ENCODE results near the gene SH3RF3.
A peak's percentile ranks its signal among the peaks of the same experiment; 100 is the strongest.
"Not testable (repeated sequence)": the region's sequence is repeated elsewhere in the genome, so short reads cannot be mapped to it uniquely, and the experiment has no call there.

The SH3RF3 gene

GRCh38 chr2:109128616-109129355 is at the start of gene SH3RF3:
Gene SH3RF3 (plus strand): TSS chr2:109129205.
- peak; percentile 64 for DNase-seq

GRCh38 chr2:109079590-109079989 is 49.4 kb upstream of the SH3RF3 start:
- DNase-seq = no peak

GRCh38 chr2:109080109-109080508 is 48.9 kb upstream of the SH3RF3 start:
- no peak for DNase-seq

GRCh38 chr2:109080757-109081156 is 48.2 kb upstream of the SH3RF3 start:
- no peak for DNase-seq

GRCh38 chr2:109081374-109081773 is 47.6 kb upstream of the SH3RF3 start:
- no peak for DNase-seq

DNA sequence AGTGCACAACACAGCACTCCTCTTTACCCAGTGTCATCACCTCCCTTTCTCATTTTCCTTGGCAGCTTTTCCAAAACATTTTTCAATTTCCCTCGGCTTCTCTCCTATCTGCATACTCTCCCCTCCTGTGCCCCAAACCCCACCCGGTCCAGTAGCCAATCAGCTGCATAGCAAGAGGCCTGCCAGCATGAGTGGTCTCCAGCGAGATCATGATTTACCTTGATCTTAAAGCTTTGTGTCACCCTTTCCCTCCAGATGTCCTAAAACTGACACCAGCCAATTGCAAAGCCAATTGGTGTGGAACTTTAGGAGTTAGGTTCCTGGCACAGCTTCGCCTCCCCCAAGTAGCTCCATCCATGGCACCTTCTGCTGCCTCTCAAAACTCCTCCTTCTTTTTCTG is 45.2 kb upstream of the SH3RF3 start:
- DNase-seq = no peak

- no peak for DNase-seq
Measured at GRCh38 chr2:109084341-109084740, 44.7 kb upstream of the SH3RF3 start.

- DNase-seq = no peak
Measured at GRCh38 chr2:109085912-109086742, 42.9 kb upstream of the SH3RF3 start.

DNA sequence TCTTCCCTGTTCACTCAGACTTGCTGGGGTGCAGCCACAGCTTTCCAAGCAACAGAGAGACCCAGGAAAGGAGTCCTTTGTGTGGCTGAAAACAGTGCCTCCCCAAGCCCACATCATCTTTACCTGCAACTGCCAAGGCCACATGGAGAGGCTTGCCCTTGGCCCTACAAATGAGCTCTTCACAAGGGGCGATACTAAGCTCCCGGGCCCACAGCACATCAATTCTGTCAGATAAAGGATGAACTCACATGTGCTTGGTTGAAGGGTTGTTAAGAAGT is 42.3 kb upstream of the SH3RF3 start:
- DNase-seq = no peak

- DNase-seq = no peak
Measured at GRCh38 chr2:109087055-109087663, 41.8 kb upstream of the SH3RF3 start.

DNA sequence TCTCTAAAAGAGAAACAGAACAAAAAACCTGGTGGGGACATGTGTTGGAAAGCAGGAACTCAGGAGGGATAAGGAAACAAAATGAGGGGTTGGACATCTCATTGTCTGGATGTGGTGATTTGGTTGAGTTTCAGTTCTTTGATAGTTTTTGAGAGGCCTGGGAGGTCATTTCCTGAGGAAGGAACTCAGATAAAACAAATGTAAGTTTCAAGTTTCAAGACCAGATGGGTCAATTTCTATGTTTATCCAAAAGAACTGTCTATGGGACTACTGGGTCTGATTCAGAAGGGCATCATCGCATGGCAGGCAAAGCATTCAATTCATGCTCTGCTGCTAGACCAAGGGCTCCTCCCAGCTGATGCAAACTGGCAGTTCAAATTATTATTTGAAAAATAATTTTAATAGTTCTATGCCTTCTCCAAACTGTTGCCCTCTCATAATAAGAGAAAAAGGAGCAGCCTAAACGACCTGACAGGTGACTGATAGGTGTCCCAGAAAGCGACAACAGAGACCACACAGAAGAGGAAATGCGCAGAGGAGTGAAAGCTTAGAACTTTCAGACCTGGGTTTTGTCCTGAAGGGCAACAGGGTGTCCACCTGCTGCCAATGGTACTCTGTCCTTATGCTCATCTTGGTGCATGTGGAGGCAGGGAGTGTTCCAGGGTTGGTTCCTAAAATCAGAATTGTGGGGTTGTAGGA is 39.3 kb upstream of the SH3RF3 start:
- DNase-seq = no peak

GRCh38 chr2:109091526-109091925 is 37.5 kb upstream of the SH3RF3 start:
- no peak for DNase-seq

GRCh38 chr2:109094144-109094543 is 34.9 kb upstream of the SH3RF3 start:
- no peak for DNase-seq

- DNase-seq = no peak
Measured at GRCh38 chr2:109098251-109098920, 30.6 kb upstream of the SH3RF3 start.

DNA sequence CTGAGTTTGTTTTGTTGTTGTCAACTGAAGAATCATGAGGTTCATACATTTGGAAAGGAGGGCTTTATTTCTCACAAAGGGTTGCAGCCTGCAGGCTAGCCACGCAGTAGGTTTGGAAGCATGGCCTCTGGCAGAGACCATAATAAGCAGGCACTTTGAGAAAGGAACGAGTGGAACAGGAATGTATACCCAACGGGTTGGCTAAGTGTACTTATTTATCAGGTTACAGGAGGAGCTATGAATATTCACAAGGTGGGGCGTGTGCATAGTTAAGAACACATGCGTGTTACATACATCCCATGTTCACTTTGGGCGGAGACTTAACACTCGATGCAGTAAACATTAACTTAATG is 30.1 kb upstream of the SH3RF3 start:
- no peak for DNase-seq

- no peak for DNase-seq
Measured at GRCh38 chr2:109102588-109103233, 26.3 kb upstream of the SH3RF3 start.

DNA sequence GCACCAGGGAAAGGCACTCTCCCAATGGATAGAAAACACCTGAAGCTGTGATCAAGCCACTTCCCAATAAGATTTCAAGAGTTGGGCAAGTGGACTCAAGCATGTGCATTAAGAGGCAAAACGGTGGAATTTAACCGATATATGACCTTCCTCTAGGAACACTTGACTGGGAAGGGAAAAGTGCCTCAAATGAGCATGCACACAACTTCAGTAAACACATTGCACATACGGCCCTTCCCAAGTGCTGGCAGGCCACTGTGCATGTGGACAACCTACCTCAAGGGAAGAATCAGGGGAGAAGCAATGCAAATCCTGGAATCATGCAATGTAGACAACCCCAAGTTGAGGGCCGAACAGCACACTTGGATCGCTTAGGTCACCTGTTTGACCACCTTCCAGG is 23.9 kb upstream of the SH3RF3 start:
- DNase-seq = no peak

DNA sequence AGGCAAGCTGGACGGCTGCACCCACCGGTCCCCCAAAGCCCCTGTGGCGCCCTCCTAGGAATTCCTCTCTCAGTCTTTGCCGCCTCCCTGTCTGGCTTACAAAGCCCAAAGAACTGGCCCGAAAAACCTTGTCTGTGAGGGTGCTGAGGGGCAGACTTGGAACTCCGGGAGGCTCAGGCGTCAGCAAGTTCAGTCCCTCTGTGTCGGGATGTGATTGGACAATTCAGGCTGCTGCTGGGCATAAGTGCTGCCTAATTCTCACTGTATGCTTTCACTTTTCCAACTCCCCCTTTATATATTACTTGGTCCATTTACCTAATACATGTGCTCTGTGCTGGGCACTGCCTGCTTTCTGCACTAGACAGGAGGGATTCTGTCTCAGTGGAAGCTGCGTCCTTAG is 20.3 kb upstream of the SH3RF3 start:
- no peak for DNase-seq

DNA sequence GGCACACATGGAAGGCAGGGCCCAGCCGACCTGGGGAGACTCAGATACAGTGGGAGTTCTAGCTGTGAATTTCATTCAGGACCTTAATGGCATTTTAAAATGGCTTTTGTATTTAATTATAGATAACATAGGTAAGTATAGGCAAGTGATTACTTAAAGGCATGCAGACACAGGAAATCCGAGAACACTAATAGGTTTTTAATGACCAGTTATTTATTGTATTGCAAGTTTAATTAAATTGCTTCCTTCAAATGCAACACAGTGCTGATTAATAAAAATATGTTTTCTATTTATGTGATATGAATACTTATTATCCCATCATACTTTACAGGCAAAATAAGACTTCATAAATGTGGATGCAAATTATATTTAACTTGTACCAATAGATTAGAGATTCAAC is 19.7 kb upstream of the SH3RF3 start:
- no peak for DNase-seq

GRCh38 chr2:109110170-109110569 is 18.8 kb upstream of the SH3RF3 start:
- DNase-seq = no peak

DNA sequence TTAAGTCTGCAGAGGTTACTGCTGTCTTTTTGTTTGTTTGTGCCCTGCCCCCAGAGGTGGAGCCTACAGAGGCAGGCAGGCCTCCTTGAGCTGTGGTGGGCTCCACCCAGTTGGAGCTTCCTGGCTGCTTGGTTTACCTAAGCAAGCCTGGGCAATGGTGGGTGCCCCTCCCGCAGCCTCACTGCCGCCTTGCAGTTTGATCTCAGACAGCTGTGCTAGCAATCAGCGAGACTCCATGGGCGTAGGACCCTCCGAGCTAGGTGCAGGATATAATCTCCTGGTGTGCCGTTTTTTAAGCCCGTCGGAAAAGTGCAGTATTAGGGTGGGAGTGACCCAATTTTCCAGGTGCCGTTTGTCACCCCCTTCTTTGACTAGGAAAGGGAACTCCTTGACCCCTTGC is 11.8 kb upstream of the SH3RF3 start:
- not testable (repeated sequence) for DNase-seq

- no peak for DNase-seq
Measured at GRCh38 chr2:109117780-109118179, 11.2 kb upstream of the SH3RF3 start.

- no peak for DNase-seq
Measured at GRCh38 chr2:109118321-109118720, 10.7 kb upstream of the SH3RF3 start.
